ENCODE data around the gene DENND1C.

DNA sequence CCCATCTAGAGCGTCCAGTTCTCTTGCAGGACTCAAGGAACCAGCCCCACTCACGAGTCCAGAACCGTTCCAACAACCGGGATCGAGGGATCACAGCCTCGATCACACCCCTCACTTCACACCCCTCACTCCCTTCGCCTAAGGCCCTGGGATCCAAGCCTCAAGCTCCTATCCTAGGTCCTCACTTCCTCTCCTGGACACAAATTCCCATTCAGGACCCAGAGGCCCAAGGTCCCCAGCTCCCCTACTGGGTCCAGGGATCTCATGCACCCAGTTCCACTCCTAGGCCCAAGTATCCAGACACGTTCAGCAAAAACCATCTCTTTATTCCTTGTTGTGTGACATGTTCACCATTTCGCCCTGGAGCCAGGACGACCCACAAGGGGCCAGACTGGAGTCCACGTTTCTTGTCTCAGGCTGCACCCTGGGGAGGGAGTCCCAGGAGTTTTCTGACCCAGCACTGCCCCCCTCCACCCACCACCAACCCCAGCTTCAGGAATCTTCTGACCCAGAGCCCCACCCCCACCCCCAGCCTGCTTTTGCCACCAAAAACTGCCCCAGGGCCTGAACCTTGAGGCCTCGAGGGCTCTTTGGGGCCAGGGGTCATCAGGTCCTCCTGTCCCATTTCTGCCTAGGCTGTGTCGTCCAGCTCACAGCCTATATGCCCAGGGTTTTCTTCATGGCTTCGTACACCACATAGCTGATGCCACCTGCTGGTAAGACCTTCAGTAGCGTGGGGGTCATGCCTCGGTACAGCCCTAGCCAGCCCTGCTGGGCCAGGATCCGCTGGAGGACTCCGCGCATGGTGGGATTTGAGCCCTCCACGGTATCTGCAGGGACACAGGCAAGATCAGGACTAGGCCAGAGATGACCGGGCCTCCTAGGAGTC, 55.6 kb downstream of the DENND1C start:
- no peak for TF ChIP-seq EZH2 (IDR thresholded peaks at IDR 0.05; ENCODE audit: borderline replicate concordance, low read depth, low read length, poor library complexity, severe bottlenecking)
- TF ChIP-seq, protein P1, sequence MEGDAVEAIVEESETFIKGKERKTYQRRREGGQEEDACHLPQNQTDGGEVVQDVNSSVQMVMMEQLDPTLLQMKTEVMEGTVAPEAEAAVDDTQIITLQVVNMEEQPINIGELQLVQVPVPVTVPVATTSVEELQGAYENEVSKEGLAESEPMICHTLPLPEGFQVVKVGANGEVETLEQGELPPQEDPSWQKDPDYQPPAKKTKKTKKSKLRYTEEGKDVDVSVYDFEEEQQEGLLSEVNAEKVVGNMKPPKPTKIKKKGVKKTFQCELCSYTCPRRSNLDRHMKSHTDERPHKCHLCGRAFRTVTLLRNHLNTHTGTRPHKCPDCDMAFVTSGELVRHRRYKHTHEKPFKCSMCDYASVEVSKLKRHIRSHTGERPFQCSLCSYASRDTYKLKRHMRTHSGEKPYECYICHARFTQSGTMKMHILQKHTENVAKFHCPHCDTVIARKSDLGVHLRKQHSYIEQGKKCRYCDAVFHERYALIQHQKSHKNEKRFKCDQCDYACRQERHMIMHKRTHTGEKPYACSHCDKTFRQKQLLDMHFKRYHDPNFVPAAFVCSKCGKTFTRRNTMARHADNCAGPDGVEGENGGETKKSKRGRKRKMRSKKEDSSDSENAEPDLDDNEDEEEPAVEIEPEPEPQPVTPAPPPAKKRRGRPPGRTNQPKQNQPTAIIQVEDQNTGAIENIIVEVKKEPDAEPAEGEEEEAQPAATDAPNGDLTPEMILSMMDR (conservative IDR thresholded peaks at IDR 0.05; ENCODE audit: low read depth, low read length), result peak; percentile 30; the same call in 1 of the 2 replicates
